Measurements from ENCODE around the gene CFAP99. TPM values are rescaled to one million over a fixed set of nuclear protein-coding genes. Genes with fewer than 3 reads are reported as not detected.

Gene CFAP99
- total and polyA plus RNA-seq, 2 experiments from 2014 or later = not detected

DNA sequence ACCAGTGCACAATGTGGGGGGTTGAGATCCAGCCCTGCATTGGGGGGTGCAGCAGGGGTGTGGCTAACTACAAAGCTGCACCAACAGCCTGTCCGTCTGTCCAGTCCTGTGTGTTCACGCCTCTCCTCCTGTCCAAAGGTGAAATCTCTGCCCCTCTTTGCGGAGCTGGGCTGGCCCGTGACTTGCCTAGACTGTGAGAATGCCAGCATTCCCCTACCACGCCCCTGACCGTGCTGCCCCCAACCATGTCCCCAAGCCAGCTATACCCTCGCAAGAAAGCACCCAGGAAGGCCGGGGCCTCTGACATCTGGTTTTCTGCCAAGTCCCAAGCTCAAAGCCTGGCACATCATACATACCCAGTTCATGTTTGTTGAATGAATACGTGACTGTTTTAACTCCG lies 19.5 kb upstream of the CFAP99 start:
- Mint-ChIP-seq H3K36me3 (ENCODE audit: low read depth) (no peaks in the 10 kb centered on the region), H3K27ac (no peak overlapping the region), H3K4me1 (peaks cover 29% of the 10 kb centered on the region), H3K27me3 (ENCODE audit: insufficient read depth, low read depth, poor library complexity) (peaks cover 17% of the 10 kb centered on the region), H3K9me3 (no peaks in the 10 kb centered on the region), H3K4me3 (no peak overlapping the region)
- peaks cover 19% of the 10 kb centered on the region for H3K4me1 ChIP-seq (ENCODE audit: insufficient read depth)
- H3K27me3 ChIP-seq (ENCODE audit: insufficient read depth) = no peaks in the 10 kb centered on the region
- no peaks in the 10 kb centered on the region for H3K36me3 ChIP-seq (ENCODE audit: insufficient read depth)
- no peak overlapping the region for H3K4me3 ChIP-seq
- H3F3A ChIP-seq (replicated peaks; ENCODE audit: low read depth) = no peaks in the 10 kb centered on the region
- no peak overlapping the region for H3K27ac ChIP-seq (ENCODE audit: low read depth)
- DNase-seq (ENCODE audit: low spot score) (no peak), ATAC-seq (no peak)
- TF ChIP-seq, protein P1, sequence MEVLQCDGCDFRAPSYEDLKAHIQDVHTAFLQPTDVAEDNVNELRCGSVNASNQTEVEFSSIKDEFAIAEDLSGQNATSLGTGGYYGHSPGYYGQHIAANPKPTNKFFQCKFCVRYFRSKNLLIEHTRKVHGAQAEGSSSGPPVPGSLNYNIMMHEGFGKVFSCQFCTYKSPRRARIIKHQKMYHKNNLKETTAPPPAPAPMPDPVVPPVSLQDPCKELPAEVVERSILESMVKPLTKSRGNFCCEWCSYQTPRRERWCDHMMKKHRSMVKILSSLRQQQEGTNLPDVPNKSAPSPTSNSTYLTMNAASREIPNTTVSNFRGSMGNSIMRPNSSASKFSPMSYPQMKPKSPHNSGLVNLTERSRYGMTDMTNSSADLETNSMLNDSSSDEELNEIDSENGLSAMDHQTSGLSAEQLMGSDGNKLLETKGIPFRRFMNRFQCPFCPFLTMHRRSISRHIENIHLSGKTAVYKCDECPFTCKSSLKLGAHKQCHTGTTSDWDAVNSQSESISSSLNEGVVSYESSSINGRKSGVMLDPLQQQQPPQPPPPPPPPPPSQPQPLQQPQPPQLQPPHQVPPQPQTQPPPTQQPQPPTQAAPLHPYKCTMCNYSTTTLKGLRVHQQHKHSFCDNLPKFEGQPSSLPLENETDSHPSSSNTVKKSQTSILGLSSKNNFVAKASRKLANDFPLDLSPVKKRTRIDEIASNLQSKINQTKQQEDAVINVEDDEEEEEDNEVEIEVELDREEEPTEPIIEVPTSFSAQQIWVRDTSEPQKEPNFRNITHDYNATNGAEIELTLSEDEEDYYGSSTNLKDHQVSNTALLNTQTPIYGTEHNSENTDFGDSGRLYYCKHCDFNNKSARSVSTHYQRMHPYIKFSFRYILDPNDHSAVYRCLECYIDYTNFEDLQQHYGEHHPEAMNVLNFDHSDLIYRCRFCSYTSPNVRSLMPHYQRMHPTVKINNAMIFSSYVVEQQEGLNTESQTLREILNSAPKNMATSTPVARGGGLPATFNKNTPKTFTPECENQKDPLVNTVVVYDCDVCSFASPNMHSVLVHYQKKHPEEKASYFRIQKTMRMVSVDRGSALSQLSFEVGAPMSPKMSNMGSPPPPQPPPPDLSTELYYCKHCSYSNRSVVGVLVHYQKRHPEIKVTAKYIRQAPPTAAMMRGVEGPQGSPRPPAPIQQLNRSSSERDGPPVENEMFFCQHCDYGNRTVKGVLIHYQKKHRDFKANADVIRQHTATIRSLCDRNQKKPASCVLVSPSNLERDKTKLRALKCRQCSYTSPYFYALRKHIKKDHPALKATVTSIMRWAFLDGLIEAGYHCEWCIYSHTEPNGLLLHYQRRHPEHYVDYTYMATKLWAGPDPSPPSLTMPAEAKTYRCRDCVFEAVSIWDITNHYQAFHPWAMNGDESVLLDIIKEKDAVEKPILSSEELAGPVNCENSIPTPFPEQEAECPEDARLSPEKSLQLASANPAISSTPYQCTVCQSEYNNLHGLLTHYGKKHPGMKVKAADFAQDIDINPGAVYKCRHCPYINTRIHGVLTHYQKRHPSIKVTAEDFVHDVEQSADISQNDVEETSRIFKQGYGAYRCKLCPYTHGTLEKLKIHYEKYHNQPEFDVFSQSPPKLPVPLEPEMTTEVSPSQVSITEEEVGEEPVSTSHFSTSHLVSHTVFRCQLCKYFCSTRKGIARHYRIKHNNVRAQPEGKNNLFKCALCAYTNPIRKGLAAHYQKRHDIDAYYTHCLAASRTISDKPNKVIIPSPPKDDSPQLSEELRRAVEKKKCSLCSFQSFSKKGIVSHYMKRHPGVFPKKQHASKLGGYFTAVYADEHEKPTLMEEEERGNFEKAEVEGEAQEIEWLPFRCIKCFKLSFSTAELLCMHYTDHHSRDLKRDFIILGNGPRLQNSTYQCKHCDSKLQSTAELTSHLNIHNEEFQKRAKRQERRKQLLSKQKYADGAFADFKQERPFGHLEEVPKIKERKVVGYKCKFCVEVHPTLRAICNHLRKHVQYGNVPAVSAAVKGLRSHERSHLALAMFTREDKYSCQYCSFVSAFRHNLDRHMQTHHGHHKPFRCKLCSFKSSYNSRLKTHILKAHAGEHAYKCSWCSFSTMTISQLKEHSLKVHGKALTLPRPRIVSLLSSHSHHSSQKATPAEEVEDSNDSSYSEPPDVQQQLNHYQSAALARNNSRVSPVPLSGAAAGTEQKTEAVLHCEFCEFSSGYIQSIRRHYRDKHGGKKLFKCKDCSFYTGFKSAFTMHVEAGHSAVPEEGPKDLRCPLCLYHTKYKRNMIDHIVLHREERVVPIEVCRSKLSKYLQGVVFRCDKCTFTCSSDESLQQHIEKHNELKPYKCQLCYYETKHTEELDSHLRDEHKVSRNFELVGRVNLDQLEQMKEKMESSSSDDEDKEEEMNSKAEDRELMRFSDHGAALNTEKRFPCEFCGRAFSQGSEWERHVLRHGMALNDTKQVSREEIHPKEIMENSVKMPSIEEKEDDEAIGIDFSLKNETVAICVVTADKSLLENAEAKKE (CRISPR knock-in tag; IDR thresholded peaks at IDR 0.05) = no peak
- TF ChIP-seq, protein P2, sequence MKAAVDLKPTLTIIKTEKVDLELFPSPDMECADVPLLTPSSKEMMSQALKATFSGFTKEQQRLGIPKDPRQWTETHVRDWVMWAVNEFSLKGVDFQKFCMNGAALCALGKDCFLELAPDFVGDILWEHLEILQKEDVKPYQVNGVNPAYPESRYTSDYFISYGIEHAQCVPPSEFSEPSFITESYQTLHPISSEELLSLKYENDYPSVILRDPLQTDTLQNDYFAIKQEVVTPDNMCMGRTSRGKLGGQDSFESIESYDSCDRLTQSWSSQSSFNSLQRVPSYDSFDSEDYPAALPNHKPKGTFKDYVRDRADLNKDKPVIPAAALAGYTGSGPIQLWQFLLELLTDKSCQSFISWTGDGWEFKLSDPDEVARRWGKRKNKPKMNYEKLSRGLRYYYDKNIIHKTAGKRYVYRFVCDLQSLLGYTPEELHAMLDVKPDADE (IDR thresholded peaks at IDR 0.05) = no peak
- TF ChIP-seq, protein P3, sequence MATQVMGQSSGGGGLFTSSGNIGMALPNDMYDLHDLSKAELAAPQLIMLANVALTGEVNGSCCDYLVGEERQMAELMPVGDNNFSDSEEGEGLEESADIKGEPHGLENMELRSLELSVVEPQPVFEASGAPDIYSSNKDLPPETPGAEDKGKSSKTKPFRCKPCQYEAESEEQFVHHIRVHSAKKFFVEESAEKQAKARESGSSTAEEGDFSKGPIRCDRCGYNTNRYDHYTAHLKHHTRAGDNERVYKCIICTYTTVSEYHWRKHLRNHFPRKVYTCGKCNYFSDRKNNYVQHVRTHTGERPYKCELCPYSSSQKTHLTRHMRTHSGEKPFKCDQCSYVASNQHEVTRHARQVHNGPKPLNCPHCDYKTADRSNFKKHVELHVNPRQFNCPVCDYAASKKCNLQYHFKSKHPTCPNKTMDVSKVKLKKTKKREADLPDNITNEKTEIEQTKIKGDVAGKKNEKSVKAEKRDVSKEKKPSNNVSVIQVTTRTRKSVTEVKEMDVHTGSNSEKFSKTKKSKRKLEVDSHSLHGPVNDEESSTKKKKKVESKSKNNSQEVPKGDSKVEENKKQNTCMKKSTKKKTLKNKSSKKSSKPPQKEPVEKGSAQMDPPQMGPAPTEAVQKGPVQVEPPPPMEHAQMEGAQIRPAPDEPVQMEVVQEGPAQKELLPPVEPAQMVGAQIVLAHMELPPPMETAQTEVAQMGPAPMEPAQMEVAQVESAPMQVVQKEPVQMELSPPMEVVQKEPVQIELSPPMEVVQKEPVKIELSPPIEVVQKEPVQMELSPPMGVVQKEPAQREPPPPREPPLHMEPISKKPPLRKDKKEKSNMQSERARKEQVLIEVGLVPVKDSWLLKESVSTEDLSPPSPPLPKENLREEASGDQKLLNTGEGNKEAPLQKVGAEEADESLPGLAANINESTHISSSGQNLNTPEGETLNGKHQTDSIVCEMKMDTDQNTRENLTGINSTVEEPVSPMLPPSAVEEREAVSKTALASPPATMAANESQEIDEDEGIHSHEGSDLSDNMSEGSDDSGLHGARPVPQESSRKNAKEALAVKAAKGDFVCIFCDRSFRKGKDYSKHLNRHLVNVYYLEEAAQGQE (IDR thresholded peaks at IDR 0.05; ENCODE audit: unreplicated experiment) = no peak
- TF ChIP-seq ZNF114 (CRISPR knock-in tag; IDR thresholded peaks at IDR 0.05) (no peak), EZH2phosphoT487 (IDR thresholded peaks at IDR 0.05; ENCODE audit: unreplicated experiment) (no peak), ZNF331 (CRISPR knock-in tag; IDR thresholded peaks at IDR 0.05; ENCODE audit: low read depth) (no peak), CTCF (conservative IDR thresholded peaks at IDR 0.05; ENCODE audit: low read depth in 2 of 2) (no peak), NANOG (IDR thresholded peaks at IDR 0.05; ENCODE audit: borderline replicate concordance) (no peak), STAT1 (IDR thresholded peaks at IDR 0.05; ENCODE audit: unreplicated experiment) (no peak), EZH2 (IDR thresholded peaks at IDR 0.05; ENCODE audit: low read depth, unreplicated experiment) (no peak), POLR2AphosphoS5 (IDR thresholded peaks at IDR 0.05; ENCODE audit: low read depth) (no peak), JUNB (IDR thresholded peaks at IDR 0.05; ENCODE audit: unreplicated experiment) (no peak), CREB1 (CRISPR knock-in tag; IDR thresholded peaks at IDR 0.05; ENCODE audit: low read depth) (no peak)
- H3K79me2 ChIP-seq (replicated peaks; ENCODE audit: insufficient read depth) = no peaks in the 10 kb centered on the region
- no peak overlapping the region for H2AFZ ChIP-seq
- H4K20me1 ChIP-seq (replicated peaks; ENCODE audit: insufficient read depth) = no peaks in the 10 kb centered on the region
- H3K4me2 ChIP-seq = no peak overlapping the region
- no peaks in the 10 kb centered on the region for H3K9me2 ChIP-seq (ENCODE audit: insufficient read depth)

Measured in GM23338 (cell line).